HEK293T (cell line): Measurements from ENCODE around the gene SERTM2.

ENCODE experiments used
- CTCF ChIA-PET: fragments of 350-600 bp; formaldehyde crosslinking; extraction: SDS; loops from one replicate; lab custom pipeline; 2021; ENCODE audit warnings: antibody characterized with exemption, inconsistent platforms; lab: Yijun Ruan, JAX
- POLR2A ChIA-PET: fragments of 350-600 bp; formaldehyde crosslinking; extraction: SDS; loops from one replicate; lab custom pipeline; 2020; ENCODE audit warnings: antibody characterized with exemption, inconsistent platforms; lab: Yijun Ruan, JAX
- DNase-seq: peaks from one replicate; pipeline ENCODE4 v3.0.0; 2012; ENCODE audit warnings: mixed read lengths; ENCODE audit errors: extremely low spot score
- ARNT ChIP-seq: fragments of 450-650 bp; IDR thresholded peaks from 2 replicates; pipeline ENCODE4 v1.6.1; 2017; ENCODE audit warnings: mild to moderate bottlenecking
- BHLHE40 ChIP-seq: fragments of 450-650 bp; IDR thresholded peaks from 2 replicates; pipeline ENCODE4 v1.6.1; 2016; ENCODE audit warnings: mild to moderate bottlenecking, moderate library complexity, borderline replicate concordance
- CTBP1 ChIP-seq: fragments of 450-650 bp; IDR thresholded peaks from 2 replicates; pipeline ENCODE4 v1.6.1; 2016; ENCODE audit warnings: borderline replicate concordance
- ELF4 ChIP-seq: fragments of 450-650 bp; IDR thresholded peaks from 2 replicates; pipeline ENCODE4 v1.6.1; 2017; ENCODE audit warnings: antibody characterized with exemption
- FOXA1 ChIP-seq: fragments of 450-650 bp; IDR thresholded peaks from 2 replicates; pipeline ENCODE4 v1.6.1; 2016; ENCODE audit warnings: mild to moderate bottlenecking
- FOXK2 ChIP-seq: fragments of 450-650 bp; IDR thresholded peaks from 2 replicates; pipeline ENCODE4 v1.6.1; 2016; ENCODE audit warnings: mild to moderate bottlenecking
- FOXM1 ChIP-seq: fragments of 450-650 bp; IDR thresholded peaks from 2 replicates; pipeline ENCODE4 v1.6.1; 2017; ENCODE audit warnings: mild to moderate bottlenecking, borderline replicate concordance
- HDGF ChIP-seq: fragments of 450-650 bp; IDR thresholded peaks from 2 replicates; pipeline ENCODE4 v1.6.1; 2017; ENCODE audit warnings: antibody characterized with exemption, borderline replicate concordance
- L3MBTL2 ChIP-seq: fragments of 450-650 bp; conservative IDR thresholded peaks from 2 replicates; pipeline ENCODE4 v1.6.1; 2016; ENCODE audit warnings: mild to moderate bottlenecking
- LEF1 ChIP-seq: fragments of 450-650 bp; IDR thresholded peaks from 2 replicates; pipeline ENCODE4 v1.6.1; 2017; ENCODE audit warnings: mild to moderate bottlenecking, borderline replicate concordance
- NFRKB ChIP-seq: fragments of 450-650 bp; IDR thresholded peaks from 2 replicates; pipeline ENCODE4 v1.6.1; 2016; ENCODE audit warnings: mild to moderate bottlenecking, moderate library complexity
- PKNOX1 ChIP-seq: fragments of 450-650 bp; IDR thresholded peaks from 2 replicates; pipeline ENCODE4 v1.6.1; 2016
- SP1 ChIP-seq: fragments of 450-650 bp; IDR thresholded peaks from 2 replicates; pipeline ENCODE4 v1.6.1; 2017
- SUZ12 ChIP-seq: fragments of 450-650 bp; IDR thresholded peaks from 2 replicates; pipeline ENCODE4 v1.6.1; 2016; ENCODE audit warnings: mild to moderate bottlenecking
- TARDBP ChIP-seq: fragments of 450-650 bp; IDR thresholded peaks from 2 replicates; pipeline ENCODE4 v1.6.1; 2016
- ZNF384 ChIP-seq: fragments of 450-650 bp; IDR thresholded peaks from 2 replicates; pipeline ENCODE4 v1.6.1; 2016

Gene SERTM2

GRCh38 chrX:111506826-111507225 is 4.6 kb upstream of the SERTM2 start:
- TF ChIP-seq L3MBTL2 = no peak
- TF ChIP-seq PKNOX1 = no peak
- TF ChIP-seq SP1 = no peak
- no peak for TF ChIP-seq HDGF
- TF ChIP-seq BHLHE40 = no peak
- no peak for TF ChIP-seq ELF4
- no peak for TF ChIP-seq FOXA1
- no peak for TF ChIP-seq LEF1
- no peak for TF ChIP-seq FOXK2
- no peak for TF ChIP-seq TARDBP
- TF ChIP-seq NFRKB = no peak
- no peak for TF ChIP-seq ARNT
- TF ChIP-seq SUZ12 = no peak
- TF ChIP-seq ZNF384 = no peak
- no peak for TF ChIP-seq FOXM1
- TF ChIP-seq CTBP1 = no peak
- ChIA-PET CTCF (no interaction called here), POLR2A (no interaction called here)
- no peak for DNase-seq

GRCh38 chrX:111507933-111508332 is 3.5 kb upstream of the SERTM2 start:
- TF ChIP-seq TARDBP (no peak), NFRKB (no peak), SUZ12 (no peak), CTBP1 (no peak), ELF4 (no peak), FOXM1 (no peak), BHLHE40 (no peak), FOXA1 (no peak), ARNT (no peak), PKNOX1 (no peak), ZNF384 (no peak), SP1 (no peak)
- ChIA-PET POLR2A (no interaction called here), CTCF (no interaction called here)
- no peak for DNase-seq

- TF ChIP-seq PKNOX1 = no peak
- no peak for TF ChIP-seq FOXM1
- TF ChIP-seq TARDBP = no peak
- TF ChIP-seq NFRKB = no peak
- no peak for TF ChIP-seq SUZ12
- no peak for TF ChIP-seq HDGF
- no peak for TF ChIP-seq ELF4
- TF ChIP-seq FOXA1 = no peak
- TF ChIP-seq CTBP1 = no peak
- TF ChIP-seq LEF1 = no peak
- no peak for TF ChIP-seq BHLHE40
- no peak for TF ChIP-seq L3MBTL2
- no peak for TF ChIP-seq ZNF384
- TF ChIP-seq ARNT = no peak
- TF ChIP-seq SP1 = no peak
- TF ChIP-seq FOXK2 = no peak
- POLR2A ChIA-PET = no interaction called here
- CTCF ChIA-PET = no interaction called here
- no peak for DNase-seq
Observed at GRCh38 chrX:111515298-111515697, 3.9 kb downstream of the SERTM2 start.

- POLR2A ChIA-PET = no interaction called here
- DNase-seq = no peak
- TF ChIP-seq ZNF384 = no peak
- TF ChIP-seq NFRKB = no peak
- TF ChIP-seq ELF4 = no peak
- TF ChIP-seq L3MBTL2 = no peak
- no peak for TF ChIP-seq ARNT
- no peak for TF ChIP-seq FOXM1
- TF ChIP-seq PKNOX1 = no peak
- no peak for TF ChIP-seq HDGF
- TF ChIP-seq SUZ12 = no peak
- TF ChIP-seq LEF1 = no peak
- CTCF ChIA-PET = no interaction called here
Observed at GRCh38 chrX:111518667-111519066, 7.2 kb downstream of the SERTM2 start.

GRCh38 chrX:111519215-111519614 is 7.8 kb downstream of the SERTM2 start:
- TF ChIP-seq HDGF (no peak), PKNOX1 (no peak), BHLHE40 (no peak), ARNT (no peak), SUZ12 (no peak), ELF4 (no peak), FOXA1 (no peak), SP1 (no peak), L3MBTL2 (no peak), CTBP1 (no peak), NFRKB (no peak), FOXK2 (no peak), FOXM1 (no peak), TARDBP (no peak), ZNF384 (no peak), LEF1 (no peak)

More at GRCh38 chrX:111519215-111519614, 7.8 kb downstream of the SERTM2 start:
- CTCF ChIA-PET = no interaction called here
- DNase-seq = no peak
- POLR2A ChIA-PET = no interaction called here
